Endometrium (tissue), 2 donors: ENCODE measurements around the gene GSS.
"Not testable (repeated sequence)": the region's sequence is repeated elsewhere in the genome, so short reads cannot be mapped to it uniquely, and the experiment has no call there.

Experiments used
- FAIRE-seq: peaks from 2 replicates; lab custom pipeline; 2012; peaks lifted over from hg19 to GRCh38; lab: Jason Lieb, UNC
- donor health status: control.
- donor health status: control.

The GSS gene

DNA sequence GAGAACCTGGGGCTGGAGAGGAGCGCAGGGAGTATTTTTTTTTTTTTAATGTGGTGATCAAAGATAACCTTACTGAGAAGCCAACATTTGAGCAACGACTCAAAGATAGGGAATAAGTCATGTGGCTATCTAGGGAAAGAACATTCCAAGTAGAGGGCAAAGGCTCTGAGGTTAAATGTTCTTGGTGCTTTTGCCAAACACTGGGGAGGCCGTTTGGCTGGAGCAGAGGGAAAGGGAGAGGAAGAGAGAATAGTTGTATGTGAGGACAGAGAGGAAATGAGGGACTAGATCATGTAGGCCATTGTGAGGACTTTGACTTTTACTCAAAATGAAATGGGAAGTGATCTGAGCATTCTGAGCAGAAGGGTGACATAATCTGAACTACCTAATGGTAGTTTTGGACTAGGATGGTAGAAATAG lies 51.4 kb downstream of the GSS start:
- FAIRE-seq = no peak

DNA sequence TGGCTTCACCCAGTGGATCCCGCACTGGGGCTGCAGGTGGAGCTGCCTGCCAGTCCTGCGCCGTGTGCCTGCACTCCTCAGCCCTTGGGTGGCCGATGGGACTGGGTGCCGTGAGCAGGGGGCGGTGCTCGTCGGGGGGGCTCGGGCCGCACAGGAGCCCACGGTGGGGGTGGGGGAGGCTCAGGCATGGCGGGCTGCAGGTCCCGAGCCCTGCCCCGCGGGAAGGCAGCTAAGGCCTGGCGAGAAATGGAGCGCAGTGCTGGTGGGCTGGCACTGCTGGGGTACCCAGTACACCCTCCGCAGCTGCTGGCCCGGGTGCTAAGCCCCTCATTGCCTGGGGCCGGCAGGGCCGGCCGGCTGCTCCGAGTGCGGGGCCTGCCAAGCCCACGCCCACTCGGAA lies 56.9 kb downstream of the GSS start:
- FAIRE-seq = not testable (repeated sequence)

GRCh38 chr20:34898129-34898528 lies 57.5 kb downstream of the GSS start:
- FAIRE-seq = not testable (repeated sequence)

DNA sequence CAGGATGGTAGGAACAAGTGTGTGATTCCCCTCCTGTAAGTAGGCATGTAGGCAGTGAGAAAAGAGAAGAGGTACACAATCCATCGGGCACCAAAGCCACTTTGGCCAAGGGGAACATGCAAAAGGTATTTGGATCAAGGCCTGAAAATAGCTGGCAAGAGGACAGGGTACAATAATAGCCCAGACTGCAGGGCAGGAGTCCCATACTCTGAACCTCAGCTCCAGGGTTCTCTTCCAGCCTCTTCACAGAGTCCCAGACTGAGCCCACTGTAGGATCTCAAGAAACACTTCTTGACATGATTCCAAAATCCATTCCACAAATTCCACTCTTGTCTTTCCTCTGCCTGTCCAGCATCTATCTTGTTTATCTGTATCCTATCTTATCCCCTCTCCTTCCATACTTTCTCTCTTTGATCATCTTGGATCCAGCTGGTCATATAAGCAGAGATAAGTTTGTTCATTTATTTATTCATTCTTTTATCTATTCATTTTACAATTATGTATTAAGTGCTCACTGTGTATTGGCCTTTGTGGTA lies 59.5 kb downstream of the GSS start:
- FAIRE-seq = no peak

DNA sequence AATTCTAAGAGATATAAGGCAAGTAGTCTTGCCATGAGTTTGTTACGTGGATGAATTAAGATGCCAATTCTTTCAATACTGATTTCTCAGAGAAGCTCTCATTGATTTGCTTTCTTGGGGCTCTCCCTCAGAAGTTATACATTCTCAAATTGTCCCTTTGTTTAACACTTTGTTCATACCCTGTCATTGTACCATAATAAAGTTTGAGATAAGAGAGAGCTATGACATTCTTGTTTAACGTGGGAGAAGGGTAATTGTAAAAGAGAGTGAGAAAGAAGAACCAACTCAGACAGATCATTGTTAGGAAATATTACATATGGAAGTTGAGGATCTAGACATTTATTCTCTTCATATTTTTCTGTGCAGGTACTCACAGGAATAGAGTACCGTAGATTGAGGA lies 60.1 kb downstream of the GSS start:
- no peak for FAIRE-seq

- no peak for FAIRE-seq
Observed at GRCh38 chr20:34894723-34895122, 60.9 kb downstream of the GSS start.

DNA sequence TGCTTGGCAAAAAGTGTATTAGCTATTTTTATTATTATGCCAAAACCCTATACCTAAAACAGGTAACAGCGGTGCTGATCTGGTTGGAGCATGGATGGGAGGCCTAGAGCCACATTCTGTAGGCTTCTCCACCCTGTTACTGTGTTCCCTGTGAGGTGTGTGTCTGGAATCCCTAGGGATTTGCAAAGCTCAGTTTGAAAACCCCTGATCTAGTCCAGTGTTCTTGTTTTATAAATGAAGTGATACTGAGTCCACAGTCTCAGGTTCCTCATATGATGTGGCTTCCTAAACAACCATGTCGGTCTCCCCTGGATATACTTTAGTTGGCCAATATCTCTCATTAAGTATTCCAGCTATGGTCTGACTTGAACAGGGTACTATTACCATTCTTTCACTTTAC lies 62.9 kb downstream of the GSS start:
- FAIRE-seq = no peak

DNA sequence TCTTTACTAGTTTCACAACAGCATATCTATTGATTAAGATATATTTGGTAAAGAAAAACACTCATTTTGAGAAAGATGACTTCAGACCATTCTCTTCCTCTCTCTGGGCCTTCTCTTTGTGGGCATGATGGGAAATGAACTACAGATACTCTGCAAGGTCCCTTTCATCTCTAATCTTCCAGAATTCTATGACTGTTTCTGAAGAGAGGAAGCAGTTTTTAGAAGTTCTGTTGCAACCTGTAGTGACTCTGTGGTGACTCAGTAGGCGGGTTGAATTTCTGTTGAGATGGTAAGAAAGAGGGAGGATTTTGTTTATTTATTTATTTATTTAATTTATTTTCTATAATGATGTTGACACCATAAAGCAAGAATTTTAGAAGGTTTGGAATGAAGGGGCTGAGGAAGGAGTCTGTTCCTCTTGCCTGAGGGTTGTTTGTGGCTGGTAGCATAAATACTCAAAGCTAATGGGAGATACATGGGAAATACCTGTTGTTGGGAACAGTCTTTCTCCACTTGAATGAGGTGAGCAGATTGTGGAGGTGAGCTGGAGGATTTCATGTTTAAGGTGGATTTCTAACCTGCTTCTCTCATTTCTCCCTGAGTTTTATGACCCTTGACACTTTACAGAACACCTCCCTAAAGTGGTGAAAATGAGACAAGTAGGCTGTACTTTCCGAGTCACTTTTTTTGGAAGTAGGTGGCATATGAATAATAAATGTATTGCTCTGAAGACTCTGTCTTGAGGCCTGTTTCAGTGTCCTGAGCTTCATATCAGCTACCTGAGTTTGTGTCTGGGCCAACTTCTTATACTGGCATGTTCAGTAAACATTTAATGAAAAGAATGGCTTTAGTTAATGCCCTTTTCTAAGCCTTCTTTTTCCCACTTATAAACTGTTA lies 64.2 kb downstream of the GSS start:
- FAIRE-seq = no peak

DNA sequence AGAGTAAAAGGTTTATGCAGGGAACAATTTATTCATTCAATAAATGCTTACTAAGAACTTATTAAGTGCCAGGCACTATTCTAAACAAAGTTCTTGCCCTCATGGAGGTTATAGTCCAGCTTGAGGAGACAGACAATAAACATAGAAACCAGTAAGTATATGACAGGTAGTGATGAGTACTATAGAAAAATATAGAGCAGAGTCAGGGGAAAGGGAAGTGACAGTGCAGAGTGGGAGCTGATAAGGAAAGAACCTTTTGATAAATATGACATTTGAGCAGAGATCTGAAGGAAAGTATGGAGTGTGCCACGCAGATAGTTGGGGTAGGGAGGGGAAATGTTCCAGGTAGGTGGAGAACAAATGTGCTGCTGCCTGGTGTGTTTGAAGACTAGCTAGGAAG lies 67.1 kb downstream of the GSS start:
- no peak for FAIRE-seq

DNA sequence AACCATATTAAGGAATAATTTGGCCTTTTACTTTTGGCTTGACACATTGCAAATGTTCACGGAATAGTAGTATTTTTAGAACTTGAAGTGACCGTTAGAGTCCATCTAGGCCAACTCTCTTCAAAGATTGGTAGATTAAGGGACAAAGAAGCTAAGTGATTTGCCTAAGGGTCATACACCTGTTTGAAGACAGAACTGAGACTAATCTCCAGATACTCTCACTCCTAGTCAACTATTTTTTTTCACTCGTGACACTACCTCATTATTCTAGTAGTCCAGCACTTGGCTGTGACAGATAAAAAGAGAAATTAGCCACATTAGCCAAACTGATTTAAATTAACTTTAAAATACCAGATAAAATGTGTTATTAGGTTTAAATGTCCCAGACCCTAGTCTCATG lies 68.6 kb downstream of the GSS start:
- FAIRE-seq = no peak

GRCh38 chr20:34886122-34886521 lies 69.5 kb downstream of the GSS start:
- no peak for FAIRE-seq

DNA sequence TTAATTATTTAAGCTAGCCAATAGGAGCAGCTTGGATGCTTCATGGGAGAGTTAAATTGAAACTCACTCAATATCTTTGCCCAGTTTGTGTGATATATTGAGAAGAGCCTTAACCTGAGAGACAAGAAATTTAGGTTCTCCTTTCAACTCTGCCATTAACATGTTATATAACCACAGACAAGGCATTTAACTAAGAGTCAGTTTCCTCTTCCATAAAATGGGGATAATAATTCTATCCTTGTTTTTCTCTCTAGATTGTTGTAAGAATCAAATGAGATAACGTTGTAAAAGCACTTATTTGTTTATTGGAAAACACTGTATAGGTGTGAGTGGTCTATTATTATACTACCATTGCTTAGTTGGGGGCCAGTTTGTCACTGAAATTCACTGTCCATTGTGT lies 71.3 kb downstream of the GSS start:
- no peak for FAIRE-seq

DNA sequence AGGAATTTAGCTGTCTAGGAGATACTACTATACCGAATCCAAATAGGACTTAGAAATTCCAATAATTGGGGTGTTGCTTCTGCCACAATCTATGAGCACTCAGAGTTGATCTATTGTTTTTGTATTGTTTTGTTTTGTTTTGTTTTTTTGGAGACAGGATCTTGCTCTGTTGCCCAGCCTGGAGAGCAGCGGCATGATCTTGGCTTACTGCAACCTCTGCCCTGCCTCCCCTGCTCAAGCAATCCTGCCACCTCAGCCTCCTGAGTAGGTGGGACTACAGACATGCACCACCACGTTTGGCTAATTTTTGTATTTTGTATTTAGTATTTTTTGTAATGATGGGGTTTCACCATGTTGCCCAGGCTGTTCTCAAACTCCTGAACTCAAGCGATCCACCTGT lies 71.8 kb downstream of the GSS start:
- FAIRE-seq = no peak

DNA sequence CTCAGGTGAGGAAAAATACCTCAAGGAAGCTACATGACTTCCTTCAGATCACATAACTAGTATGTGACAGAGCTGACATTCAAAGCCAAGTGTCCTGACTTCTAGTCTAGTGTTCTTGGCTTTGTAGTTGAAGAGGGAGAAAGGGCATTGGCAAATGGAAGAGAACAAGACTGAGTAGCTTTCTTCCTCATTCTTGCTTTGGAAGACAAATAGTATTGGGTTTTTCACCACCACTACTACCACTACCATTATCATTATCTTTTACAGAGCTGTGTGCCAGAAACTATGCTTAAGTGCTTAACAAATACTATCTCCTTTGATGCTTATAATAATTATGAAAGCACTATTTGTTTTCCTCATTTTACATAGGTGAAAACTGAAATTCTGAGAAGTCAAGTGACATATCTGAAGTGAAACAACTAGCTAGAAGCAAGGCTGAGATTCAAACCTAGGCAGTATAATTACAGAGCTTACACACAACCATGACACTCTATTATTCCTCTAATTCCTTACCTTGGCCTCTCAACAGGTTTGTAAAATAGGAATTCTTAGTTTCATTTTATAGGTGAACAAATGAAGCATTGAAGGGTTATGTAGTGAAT lies 72.4 kb downstream of the GSS start:
- no peak for FAIRE-seq

DNA sequence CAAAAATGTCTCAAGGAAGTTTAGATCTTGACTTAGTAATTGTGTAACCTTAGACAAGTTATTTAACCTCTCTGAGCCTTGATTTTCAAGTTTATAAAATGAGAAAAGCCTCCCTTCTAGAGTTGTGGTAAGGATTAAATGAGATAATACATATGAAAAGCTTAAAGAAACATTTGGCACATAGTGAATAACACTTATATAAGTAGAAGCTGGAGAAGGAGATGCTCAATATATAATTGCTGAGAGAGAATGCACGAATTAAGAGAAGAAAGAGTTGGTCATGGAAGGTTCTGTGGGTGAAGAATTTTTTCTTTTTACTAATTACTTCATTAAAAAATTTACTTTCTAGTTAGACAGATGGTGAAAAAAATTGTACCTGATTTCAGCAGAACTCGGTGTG lies 73.9 kb downstream of the GSS start:
- FAIRE-seq = no peak

- FAIRE-seq = not testable (repeated sequence)
Observed at GRCh38 chr20:34880971-34881370, 74.6 kb downstream of the GSS start.

- FAIRE-seq = no peak
Observed at GRCh38 chr20:34880215-34880850, 75.3 kb downstream of the GSS start.
